Stimulated activated CD4-positive, alpha-beta T cell treated with anti-CD3 and anti-CD28 coated beads, TNF-alpha, amount 100 ng/mL, for 24 hours (primary cell): ENCODE measurements around the gene RECK.
"Not testable (repeated sequence)": the region's sequence is repeated elsewhere in the genome, so short reads cannot be mapped to it uniquely, and the experiment has no call there.

Source experiments
- DNase-seq, 3 experiments: peaks; one replicate each; pipeline ENCODE4 v3.0.0-alpha.2; 2020; ENCODE audit warnings: low read depth in 3 of 3

Gene RECK

DNA sequence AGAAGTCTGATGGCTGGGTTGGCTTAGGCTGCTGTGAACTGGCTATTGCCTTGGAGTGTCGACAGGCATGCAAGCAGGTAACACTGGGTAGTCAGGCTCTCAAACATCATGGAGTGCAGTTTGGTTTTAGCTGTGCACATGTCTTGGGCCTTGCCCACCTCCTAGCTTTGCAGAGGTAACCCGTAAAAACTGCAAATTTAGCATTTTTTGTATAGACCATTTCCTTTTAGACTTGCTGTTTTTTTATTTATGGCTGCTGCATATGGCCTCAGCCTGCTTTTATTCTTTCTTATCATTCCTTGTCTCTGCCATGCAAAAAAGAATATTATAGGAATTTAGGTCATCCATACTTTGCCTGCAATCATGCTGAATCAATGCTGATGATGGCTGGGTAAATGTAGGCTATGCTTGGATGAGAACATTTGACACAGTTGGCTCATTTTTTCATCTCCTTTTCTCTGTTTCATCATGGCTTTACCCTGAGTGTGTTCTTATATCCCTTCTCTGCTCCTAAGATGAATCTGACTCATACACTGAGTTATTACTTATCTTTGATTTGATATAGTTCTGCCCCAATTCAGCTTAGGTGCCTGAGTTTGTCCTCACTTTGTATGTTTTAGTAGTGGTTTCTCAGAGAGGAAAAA is 27.2 kb downstream of the RECK start:
- no peak for DNase-seq

DNA sequence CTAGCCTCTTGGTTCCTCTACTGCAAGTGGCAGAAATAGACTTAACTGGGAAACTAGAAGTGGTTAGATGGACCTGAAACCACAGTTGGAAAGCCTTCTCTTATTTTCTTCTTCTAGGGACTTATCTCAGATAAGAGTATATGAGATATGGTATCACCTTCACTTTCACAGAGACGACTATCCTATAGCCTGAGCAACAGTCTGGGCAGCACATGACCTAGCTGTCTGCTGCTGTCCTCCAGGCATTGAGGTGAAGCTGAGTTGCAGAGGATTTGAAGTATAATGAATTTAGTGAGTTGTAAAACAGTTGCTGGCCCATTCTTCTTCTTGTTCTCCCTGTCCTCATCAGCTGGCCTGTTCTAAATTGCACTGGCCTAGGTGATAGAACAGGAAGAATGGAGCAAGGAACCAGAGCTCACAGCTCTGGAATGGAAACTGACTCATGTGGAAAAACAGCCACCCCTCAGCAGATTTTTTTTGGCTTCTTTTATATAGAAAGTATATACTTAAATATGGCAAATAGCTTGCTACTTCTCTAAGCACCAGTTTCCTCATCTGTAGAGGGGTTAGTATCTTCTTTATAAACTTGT is 27.8 kb downstream of the RECK start:
- no peak for DNase-seq

DNA sequence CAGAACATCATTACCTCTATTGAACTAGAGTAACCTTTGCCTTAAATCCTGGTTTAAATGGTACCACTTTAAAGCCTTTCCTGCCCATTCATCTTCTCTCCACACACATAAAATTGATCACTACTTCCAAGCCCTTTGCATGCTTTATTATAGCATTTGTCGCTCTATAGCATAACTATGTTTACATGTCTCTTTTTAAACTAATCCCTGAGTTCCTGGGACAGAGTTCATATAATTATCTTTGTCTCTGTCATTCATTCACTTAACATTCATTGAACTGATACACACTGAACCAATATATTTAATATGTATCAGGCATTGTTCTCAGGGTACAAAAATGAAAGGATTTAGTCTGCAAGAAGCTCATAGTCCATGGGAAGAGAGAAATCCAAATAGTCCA is 37.3 kb downstream of the RECK start:
- DNase-seq: no peak

DNA sequence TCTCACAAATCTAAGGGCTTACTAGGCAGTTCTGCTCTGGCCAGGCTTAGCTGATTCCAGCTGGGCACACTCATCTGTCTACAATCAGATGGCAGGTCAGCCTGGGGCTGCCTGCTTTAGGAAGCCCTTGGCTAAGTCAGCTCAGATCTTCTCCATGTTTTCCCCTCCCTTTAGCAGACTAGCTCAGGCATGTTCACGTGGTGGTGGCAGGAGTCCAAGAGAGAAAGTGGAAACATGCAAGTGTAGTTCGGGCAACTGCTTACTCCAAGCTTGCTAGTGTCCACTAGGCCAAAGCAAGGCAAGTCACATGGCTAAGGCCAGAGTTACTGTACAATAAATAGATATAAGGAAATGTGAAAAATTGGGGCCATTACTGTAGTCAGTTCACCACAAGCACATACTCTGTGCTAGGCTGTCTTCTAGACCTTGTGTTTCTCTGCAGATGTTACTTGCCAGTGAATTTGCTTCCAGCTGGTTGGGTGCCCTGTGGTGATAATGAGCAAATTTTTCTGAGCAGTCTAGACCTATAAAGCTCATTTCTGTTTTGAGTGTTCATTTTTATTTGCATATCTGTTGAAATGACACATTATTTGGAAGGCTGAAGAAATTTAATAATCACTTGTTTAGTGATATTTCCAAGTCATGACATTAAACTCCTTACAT is 38.3 kb downstream of the RECK start:
- no peak for DNase-seq

DNA sequence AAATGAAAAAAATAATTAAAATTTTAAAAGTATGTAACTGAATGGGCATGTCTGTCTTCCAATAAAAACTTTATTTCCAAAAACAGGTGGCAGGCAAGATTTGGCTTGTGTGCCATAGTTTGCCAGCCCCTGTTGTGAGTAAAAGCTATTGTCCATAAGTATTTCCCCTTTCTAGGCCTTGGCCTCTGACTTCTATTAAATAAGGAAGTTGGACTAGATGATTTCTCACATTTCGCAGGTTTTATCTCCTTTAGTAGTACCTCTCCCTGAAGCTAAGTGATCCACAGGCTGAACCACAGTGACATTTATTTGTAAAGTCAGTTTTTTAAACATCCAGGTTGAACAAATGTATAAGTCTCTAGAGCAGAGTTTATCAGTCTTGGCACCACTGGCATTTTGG is 41.3 kb downstream of the RECK start:
- no peak for DNase-seq

DNA sequence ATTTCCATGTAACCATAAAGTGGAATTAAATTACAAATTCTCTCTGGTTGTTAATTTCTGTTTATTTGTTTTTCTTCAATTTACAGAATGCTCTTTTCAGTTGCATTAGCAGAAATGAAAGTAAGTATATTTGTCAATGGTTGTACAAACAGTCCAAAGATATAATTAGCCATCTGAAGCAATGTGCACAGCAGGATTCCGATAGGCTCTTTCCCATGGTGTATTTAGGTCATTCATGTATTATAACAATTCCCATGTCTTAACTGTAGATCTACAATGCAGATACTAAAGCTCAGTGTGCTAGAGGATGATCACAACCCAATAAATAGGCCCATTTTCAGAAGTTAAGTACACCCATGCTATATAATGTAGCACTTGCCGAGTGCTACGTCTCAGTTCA is 43.8 kb downstream of the RECK start:
- no peak for DNase-seq

DNA sequence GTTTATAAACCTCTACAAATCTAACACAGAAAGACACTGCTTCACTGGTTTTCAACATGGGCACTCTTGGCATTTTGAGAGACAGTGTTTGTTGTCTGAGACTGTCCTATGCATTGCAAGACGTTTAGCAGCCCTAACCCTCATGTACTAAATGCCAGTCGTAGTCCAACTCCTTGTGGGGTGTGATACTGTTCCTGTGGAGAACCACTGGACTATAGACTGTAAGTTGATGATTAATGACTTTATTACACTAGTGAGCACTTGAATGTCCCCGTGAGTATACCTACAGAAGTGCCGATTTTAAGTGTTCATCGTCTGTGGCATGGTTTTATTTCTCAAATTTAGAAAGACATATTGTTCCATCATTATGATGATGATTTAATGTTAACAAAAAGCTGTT is 46.2 kb downstream of the RECK start:
- no peak for DNase-seq

DNA sequence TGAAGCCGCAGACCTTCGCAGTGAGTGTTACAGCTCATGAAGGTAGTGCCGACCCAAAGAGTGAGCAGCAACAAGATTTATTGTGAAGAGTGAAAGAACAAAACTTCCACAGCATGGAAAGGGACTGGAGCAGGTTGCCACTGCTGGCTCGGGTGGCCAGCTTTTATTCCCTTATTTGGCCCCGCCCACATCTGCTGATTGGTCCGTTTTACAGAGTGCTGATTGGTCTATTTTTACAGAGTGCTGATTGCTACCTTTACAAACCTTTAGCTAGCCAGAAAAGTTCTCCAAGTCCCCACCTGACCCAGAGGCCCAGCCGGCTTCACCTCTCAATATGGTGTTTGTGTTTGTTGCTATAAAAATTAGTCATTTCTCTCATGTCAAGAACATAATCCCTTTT is 49.7 kb downstream of the RECK start:
- no peak for DNase-seq

DNA sequence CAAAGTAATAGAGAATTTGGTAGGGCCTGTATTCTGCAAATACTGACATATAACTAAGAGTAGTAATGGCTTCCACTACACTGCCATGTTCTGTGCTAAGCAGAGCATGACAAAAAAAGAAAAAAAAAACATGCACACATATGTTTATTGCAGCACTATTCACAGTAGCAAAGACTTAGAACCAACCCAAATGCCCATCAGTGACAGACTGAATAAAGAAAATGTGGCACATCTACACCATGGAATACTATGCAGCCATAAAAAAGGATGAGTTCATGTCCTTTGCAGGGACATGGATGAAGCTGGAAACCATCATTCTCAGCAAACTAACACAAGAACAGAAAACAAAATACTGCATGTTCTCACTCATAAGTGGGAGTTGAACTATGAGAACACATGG is 50.3 kb downstream of the RECK start:
- not testable (repeated sequence) for DNase-seq

DNA sequence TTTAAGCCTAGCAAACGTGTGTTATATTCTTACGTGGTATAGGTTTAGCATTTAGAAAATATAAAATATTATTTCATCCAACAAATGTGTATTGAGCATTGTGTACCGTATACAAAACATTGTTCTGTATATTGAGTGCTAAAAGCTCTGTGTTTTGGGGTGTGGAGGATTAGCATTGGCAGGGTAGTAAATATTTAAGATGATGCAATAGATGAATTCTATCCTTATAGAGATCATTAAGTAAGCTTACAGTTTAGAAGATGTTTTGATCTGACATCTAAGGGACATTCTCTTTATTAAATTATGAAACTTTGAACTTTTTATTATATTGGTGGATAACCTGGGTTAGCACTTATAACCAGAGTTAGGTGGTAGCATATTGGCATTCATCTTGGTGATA is 51.3 kb downstream of the RECK start:
- DNase-seq: no peak

DNA sequence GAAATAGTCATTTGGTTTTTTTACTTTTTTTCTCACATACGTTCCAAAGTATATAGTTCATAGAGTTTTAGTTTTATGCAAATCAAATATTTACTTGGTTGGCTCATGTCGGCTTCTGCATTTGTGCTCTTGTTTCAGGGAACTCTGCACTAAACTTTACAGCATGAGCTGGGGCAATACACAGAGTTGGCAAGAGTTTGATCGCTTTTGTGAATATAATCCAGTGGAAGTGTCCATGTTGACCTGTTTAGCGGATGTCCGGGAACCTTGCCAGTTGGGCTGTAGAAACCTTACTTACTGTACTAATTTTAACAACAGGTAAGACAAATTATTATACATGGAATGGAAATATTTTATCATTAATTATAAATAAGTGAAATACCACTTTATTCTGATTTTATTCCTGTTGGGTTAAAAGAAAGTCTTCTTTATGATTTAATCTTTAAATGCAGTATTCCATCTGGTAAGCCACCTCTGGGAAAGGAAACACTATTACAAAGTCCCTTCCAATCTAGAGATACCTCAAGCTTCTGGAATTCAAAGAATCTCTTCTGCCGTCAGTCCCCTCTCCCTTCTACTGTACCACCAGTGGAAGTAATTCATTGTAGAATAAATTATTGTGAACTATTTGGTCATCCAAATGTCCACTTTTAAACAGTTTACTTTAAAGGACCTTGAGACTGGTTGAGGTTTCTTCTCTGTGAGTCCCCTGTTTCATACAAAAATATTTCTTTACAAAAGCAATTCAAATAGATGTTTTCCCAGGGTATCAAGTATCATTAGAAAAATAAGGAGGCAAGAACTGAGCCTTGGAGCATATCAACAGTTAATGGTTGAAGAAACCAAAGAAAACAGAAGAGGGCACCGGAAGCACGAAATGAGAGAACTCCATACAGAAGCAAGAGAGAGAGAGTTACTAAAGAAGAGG is 54.6 kb downstream of the RECK start:
- DNase-seq: no peak

DNA sequence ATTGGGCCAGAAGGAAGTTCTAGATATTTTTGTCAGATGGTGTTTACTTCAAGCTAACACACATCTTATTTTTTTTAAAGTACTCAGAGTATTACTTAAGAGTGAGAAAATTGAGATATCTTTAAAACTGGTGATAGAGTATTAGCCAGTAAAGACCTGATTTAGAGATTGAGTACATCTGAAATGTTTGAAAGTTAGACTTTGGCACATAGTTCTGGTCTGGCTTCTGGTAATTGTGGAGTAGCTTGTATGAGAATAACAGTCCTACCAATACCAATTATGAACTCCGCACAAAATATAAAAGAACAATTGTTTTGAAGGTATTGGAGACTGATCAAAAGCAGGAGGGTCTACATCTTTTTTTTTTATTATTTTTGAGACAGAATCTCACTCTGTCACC is 55.3 kb downstream of the RECK start:
- DNase-seq: no peak

DNA sequence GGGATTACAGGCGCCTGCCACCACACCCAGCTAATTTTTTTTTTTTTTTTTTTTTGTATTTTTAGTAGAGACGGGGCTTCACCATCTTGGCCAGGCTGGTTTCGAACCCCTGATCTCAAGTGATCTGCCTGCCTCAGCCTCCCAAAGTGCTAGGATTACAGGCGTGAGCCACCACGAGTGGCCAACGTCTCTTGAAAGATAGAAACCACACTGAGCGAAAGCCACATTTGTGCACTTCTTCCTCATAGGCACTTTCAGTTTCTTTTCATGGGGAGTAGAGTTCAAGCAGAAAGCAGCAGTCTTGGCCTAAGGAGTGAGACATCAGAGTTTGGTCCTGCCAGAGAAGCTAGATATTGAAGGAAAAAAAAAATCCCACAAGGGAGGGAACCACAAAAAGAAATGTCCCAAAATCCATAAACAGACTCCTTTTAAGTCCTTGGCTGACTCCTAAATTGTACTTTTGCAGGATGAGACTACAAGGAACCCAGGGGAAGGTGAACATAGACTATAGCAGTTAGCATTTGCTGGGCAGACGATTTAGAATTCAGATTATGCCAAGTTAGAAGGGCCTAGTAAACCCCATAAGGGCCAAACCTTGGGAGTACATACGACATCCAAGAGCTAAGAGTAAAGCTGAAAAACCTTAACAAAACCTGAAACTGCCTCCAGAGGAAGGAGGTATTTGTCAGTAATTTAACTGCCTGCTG is 55.9 kb downstream of the RECK start:
- peak; percentile 6 to 27 (median 7) for DNase-seq

DNA sequence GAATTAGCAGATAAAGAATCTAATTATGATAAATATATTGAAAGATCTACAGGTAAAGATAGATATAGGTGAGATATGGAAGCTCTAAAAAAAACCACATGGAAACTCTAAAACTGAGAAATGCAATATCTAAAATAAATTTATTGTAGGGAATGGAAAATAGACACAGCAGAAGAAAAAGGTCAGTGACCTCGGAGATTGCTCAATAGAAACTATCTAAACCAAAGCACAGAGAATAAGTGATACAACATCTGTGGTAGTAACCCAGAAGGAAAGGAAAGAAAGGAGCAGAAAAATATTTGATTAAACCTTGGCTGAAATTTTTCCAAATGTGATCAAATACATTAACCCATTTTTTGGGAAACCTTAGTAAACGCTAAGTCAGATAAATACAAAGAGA is 56.7 kb downstream of the RECK start:
- no peak for DNase-seq

DNA sequence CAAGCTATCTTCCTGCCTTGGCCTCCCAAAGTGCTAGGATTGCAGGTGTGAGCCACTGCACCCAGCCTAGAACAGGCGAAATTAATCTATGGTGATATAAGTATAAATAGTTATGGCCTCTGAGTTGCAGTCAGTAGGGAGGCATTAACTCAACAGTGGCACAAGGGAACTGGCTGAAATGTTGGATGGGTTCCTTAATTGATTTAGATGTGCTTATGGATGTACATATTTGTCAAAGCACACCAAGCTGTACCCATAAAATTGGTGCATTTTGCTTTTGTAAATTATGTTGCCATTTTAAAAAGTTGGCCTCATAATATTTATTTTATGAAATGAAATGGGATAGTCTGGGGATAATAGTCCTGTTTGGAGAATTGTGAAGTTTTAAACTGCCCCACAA is 63.0 kb downstream of the RECK start:
- no peak for DNase-seq

DNA sequence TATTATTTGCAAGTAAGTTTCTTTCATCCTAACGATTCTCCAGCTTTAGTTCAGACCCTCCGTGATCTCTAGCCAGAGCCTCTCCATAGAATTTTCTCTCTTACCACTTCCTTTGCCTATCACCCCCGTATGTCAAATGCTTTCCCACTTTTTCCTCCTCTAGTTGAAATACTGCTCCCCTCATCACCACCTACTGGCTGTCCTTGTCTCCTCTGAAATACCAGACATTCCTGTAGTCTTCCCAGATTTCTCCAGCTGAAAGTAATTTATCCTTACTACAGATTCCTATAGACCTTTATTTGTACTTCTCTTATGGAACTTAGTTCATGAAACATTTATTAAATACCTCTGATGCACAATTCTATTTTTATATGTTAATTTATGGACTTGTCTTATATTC is 63.8 kb downstream of the RECK start:
- DNase-seq: no peak

DNA sequence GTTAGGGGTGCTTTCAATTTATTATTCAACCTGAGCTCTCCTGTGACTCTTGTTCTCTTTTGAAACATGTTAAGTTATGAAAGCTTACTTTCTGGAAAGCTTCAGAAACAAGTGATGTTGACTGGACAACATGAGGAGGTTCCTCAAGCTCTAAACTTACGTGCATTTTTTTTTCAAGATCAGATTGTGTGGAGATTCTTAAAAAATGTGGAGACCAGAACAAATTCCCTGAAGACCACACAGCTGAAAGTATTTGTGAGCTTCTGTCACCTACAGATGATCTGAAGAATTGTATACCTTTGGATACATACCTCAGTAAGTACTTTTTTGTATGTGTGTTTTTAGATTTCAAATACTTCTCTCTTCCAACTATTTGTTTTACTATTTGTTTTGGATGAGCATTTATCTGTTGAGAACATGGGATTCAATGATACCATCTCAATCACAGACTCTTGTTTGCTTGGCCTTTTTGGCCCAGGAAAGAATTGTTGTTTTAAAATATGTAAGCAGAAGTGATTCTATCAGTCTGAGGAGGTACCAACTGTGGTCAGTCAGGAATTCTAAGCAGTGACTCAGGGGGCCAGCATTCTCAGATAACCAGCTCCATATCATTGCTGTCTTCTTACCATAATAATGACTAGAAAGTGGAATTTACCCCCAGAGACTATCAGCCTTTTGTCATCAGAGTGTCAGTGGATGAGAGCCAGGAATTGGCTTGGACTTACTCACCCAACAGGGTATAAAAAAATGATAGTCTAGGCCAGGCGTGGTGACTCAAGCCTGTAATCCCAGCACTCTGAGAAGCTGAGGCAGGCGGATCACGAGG is 65.4 kb downstream of the RECK start:
- no peak for DNase-seq

DNA sequence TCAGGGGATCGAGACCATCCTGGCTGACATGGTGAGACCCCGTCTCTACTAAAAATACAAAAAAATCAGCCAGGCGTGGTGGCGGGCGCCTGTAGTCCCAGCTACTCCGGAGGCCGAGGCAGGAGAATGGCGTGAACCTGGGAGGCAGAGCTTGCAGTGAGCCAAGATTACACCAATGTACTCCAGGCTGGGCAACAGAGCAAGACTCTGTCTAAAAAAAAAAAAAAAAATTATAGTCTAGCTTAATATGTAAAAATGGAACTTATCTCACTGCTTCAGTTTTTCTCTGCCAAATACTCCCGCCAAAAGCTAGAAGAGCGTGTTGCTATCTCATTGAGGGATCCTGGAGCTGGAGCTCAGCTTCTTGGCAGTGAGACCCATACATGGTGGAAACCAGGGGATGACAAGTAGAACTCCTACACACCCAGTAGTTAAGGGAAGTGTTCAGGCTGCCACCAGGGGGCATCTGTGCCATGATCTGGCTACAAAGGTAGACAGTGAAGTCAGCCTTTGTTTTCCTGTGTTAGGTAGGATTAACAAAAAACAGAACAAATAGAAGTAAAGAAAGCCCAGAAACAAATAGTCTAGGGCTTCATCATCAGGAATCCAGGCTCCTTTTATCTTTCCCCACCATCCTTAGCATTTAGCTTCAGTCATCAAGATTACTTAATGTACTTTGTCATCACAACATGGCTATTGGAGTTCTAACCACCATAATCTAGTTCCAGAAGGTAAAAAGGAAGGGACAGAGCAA is 66.2 kb downstream of the RECK start:
- DNase-seq: peak; percentile 75 to 89 (median 81)

DNA sequence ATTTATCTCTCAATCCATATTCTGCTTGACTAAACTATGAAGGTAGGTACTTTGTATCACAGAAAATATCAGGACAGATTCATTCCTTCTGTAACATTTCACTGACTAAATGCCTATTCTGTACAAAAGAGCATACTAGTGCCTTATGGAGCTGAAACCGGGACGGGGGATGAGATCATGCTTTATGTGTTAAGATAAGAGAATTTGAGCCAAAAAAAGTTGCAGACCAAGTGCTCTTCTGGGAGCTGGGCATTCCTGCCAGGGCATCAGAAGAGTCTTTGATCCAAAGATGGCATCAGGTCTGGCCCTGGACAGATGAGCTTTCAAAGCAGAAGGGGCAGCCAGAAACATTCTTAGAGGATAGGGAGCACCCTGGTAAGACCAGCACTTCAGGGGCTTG is 72.4 kb downstream of the RECK start:
- DNase-seq: no peak

DNA sequence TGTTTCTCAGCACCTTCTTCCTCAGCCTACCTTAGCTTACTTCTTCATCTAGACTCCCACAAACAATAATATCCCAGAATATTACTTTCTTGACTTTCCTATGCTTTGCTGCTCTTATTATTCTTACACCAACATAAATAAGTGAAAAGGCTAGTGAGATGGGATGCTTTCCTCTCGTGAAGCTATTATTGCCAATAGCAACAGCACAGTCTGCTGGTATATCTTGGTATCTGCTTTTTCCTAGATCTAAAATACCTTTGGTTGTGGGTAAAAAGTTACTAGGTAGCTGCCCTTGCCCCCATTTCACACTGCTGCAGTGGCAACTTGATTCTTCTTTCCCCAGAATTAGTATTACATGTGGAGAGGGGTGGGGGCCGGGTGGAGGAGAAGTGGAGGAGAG is 73.7 kb downstream of the RECK start:
- DNase-seq: no peak
